ENCODE measurements around the gene PPP2R3A. TPM values are rescaled to one million over a fixed set of nuclear protein-coding genes. Genes with fewer than 3 reads are reported as not detected.
"Not testable (repeated sequence)": the region's sequence is repeated elsewhere in the genome, so short reads cannot be mapped to it uniquely, and the experiment has no call there.

The PPP2R3A gene
- total and polyA plus RNA-seq, 2 donors (not counting 3 experiments of a cell fraction or from before 2014, with no cell fraction given), result 3.3 to 14.6 TPM

- no peak for DNase-seq (ENCODE audit: low read depth, low spot score)
- H3K9me1 ChIP-seq (replicated peaks; ENCODE audit: control insufficient read depth, extremely low read depth, insufficient read depth, low read length), result no peaks in the 10 kb centered on the region
- no peak for FAIRE-seq
- no peak overlapping the region for H3K27ac ChIP-seq (ENCODE audit: insufficient read depth, low read depth, low read length)
- H3K79me2 ChIP-seq (ENCODE audit: control insufficient read depth, insufficient read depth, low read length), result peaks cover 97% of the 10 kb centered on the region
- H3K27me3 ChIP-seq (ENCODE audit: control insufficient read depth in 2 of 2, insufficient read depth in 2 of 2, low read length in 2 of 2), result no peaks in the 10 kb centered on the region
- intact Hi-C loops (cut with micrococcal nuclease) (no loop called here), dilution Hi-C loops (cut with MboI; ENCODE audit: extremely low pct_ligation_motif_present, low sequenced_read_pairs) (no loop called here)
- peaks cover 11% of the 10 kb centered on the region for H4K20me1 ChIP-seq (replicated peaks; ENCODE audit: control insufficient read depth, extremely low read depth, insufficient read depth, low read length)
- no peaks in the 10 kb centered on the region for H3K9me3 ChIP-seq (replicated peaks; ENCODE audit: control insufficient read depth, insufficient read depth, low read length)
- H3K4me3 ChIP-seq (replicated peaks in 1 of 3; ENCODE audit: insufficient read depth in 1 of 3, low read depth in 1 of 3, low read length in 3 of 3), result no peak overlapping the region
- H3K36me3 ChIP-seq (ENCODE audit: control insufficient read depth in 2 of 2, extremely low read depth in 1 of 2, insufficient read depth in 2 of 2, low read length in 2 of 2), result no peaks in the 10 kb centered on the region
- H3K4me2 ChIP-seq (ENCODE audit: insufficient read depth, low read length), result no peak overlapping the region
- H3K9ac ChIP-seq (replicated peaks; ENCODE audit: extremely low read depth, insufficient read depth, low read length), result no peak overlapping the region
- no peak overlapping the region for H2AFZ ChIP-seq (ENCODE audit: low read depth, low read length)
- TF ChIP-seq JUN (IDR thresholded peaks at IDR 0.05; ENCODE audit: borderline replicate concordance, insufficient read depth, insufficient read length, low read depth), result no peak
- TF ChIP-seq MYC (IDR thresholded peaks at IDR 0.05; ENCODE audit: low read depth, low read length), result no peak
- no peak for TF ChIP-seq FOS (IDR thresholded peaks at IDR 0.05; ENCODE audit: borderline replicate concordance, insufficient read depth, low read length)
- TF ChIP-seq POLR2A (IDR thresholded peaks at IDR 0.05; ENCODE audit: low read depth, low read length), result no peak
- no peak for TF ChIP-seq GATA2 (IDR thresholded peaks at IDR 0.05; ENCODE audit: insufficient read depth, insufficient read length, low read depth, low read length)
- TF ChIP-seq EZH2 (IDR thresholded peaks at IDR 0.05; ENCODE audit: borderline replicate concordance, low read depth, low read length, severe bottlenecking), result no peak
- TF ChIP-seq MAX (IDR thresholded peaks at IDR 0.05; ENCODE audit: insufficient read depth, insufficient read length), result no peak
- TF ChIP-seq POLR2AphosphoS5 (IDR thresholded peaks at IDR 0.05; ENCODE audit: insufficient read depth, low read depth, low read length), result no peak
- no peak for TF ChIP-seq CTCF (IDR thresholded peaks at IDR 0.05; ENCODE audit: extremely low read depth in 1 of 2, insufficient read depth in 1 of 2, low read depth in 1 of 2, low read length in 2 of 2)
- peaks cover 5% of the 10 kb centered on the region for H3K4me1 ChIP-seq (ENCODE audit: control insufficient read depth, extremely low read depth, insufficient read depth, low read length)
- ChIA-PET CTCF (interaction anchor here (1.1 kb wide), 1 partner anchor 14 kb away, joined by 3 read pairs; no protein-coding TSS in a partner anchor), POLR2A (no interaction called here)
- no TSS peak for BruUV-seq (replicated peaks)
Measured at GRCh38 chr3:136162322-136162721, 196.8 kb downstream of the PPP2R3A start.

GRCh38 chr3:136163607-136164006 lies 198.1 kb downstream of the PPP2R3A start:
- H3K9ac ChIP-seq (replicated peaks; ENCODE audit: extremely low read depth, insufficient read depth, low read length); CTCF ChIA-PET; dilution Hi-C loops (cut with MboI; ENCODE audit: extremely low pct_ligation_motif_present, low sequenced_read_pairs); H3K27me3 ChIP-seq (ENCODE audit: control insufficient read depth in 2 of 2, insufficient read depth in 2 of 2, low read length in 2 of 2); BruUV-seq (replicated peaks); H3K36me3 ChIP-seq (ENCODE audit: control insufficient read depth in 2 of 2, extremely low read depth in 1 of 2, insufficient read depth in 2 of 2, low read length in 2 of 2); FAIRE-seq; H3K4me2 ChIP-seq (ENCODE audit: insufficient read depth, low read length); intact Hi-C loops (cut with micrococcal nuclease); H3K9me3 ChIP-seq (replicated peaks; ENCODE audit: control insufficient read depth, insufficient read depth, low read length); H3K4me1 ChIP-seq (ENCODE audit: control insufficient read depth, extremely low read depth, insufficient read depth, low read length); H2AFZ ChIP-seq (ENCODE audit: low read depth, low read length); H3K27ac ChIP-seq (ENCODE audit: insufficient read depth, low read depth, low read length); POLR2A ChIA-PET; H3K4me3 ChIP-seq (replicated peaks in 1 of 3; ENCODE audit: insufficient read depth in 1 of 3, low read depth in 1 of 3, low read length in 3 of 3); H3K9me1 ChIP-seq (replicated peaks; ENCODE audit: control insufficient read depth, extremely low read depth, insufficient read depth, low read length): not testable (repeated sequence)
- peak; percentile 29 for DNase-seq (ENCODE audit: low read depth, low spot score)
- Histone ChIP-seq H4K20me1 (replicated peaks; ENCODE audit: control insufficient read depth, extremely low read depth, insufficient read depth, low read length) (peaks cover 18% of the 10 kb centered on the region), H3K79me2 (ENCODE audit: control insufficient read depth, insufficient read depth, low read length) (peaks cover 97% of the 10 kb centered on the region)

Data from endothelial cell of umbilical vein (primary cell).